ENCODE data around the gene ASB11.

- TF ChIP-seq CTCF (IDR thresholded peaks at IDR 0.05) = no peak
- TF ChIP-seq EZH2 (IDR thresholded peaks at IDR 0.05) = no peak
- no peak for TF ChIP-seq EZH2phosphoT487 (IDR thresholded peaks at IDR 0.05)
Observed at GRCh38 chrX:15236146-15236545, 79.3 kb downstream of the ASB11 start.
